Neuronal stem cell (in vitro differentiated cells): ENCODE results near the gene INAFM1.
"Not testable (repeated sequence)": the region's sequence is repeated elsewhere in the genome, so short reads cannot be mapped to it uniquely, and the experiment has no call there.

ENCODE experiments used
- DNase-seq: peaks from one replicate; pipeline ENCODE4 v3.0.0-alpha.2; 2013; ENCODE audit warnings: low spot score
- H2AFZ ChIP-seq: one replicate; pipeline ENCODE4 v1.6.1; 2013; ENCODE audit warnings: mild to moderate bottlenecking, low read length, inconsistent platforms
- H2AK5ac ChIP-seq: 2 replicates; pipeline ENCODE4 v1.6.1; 2013; ENCODE audit warnings: low read depth, mild to moderate bottlenecking, inconsistent platforms, low read length, moderate library complexity, mixed read lengths
- H2BK120ac ChIP-seq: 2 replicates; pipeline ENCODE4 v1.6.1; 2013; ENCODE audit warnings: low read depth, mild to moderate bottlenecking, inconsistent platforms, low read length, moderate library complexity, mixed read lengths
- H2BK12ac ChIP-seq: one replicate; pipeline ENCODE4 v1.6.1; 2013; ENCODE audit warnings: low read length, inconsistent platforms
- H2BK15ac ChIP-seq: 2 replicates; pipeline ENCODE4 v1.6.1; 2013; ENCODE audit warnings: mild to moderate bottlenecking, low read length, inconsistent platforms, mixed read lengths
- H2BK5ac ChIP-seq: one replicate; pipeline ENCODE4 v1.6.1; 2013; ENCODE audit warnings: inconsistent platforms, mild to moderate bottlenecking, low read length, moderate library complexity
- H3K14ac ChIP-seq: one replicate; pipeline ENCODE4 v1.6.1; 2013; ENCODE audit warnings: low read length, inconsistent platforms
- H3K18ac ChIP-seq: 2 replicates; pipeline ENCODE4 v1.6.1; 2013; ENCODE audit warnings: low read length, inconsistent platforms
- H3K23ac ChIP-seq: 2 replicates; pipeline ENCODE4 v1.6.1; 2013; ENCODE audit warnings: low read depth, mild to moderate bottlenecking, mixed read lengths, low read length, inconsistent platforms; ENCODE audit not compliant: poor library complexity
- H3K27ac ChIP-seq: replicated peaks from 3 replicates; pipeline ENCODE4 v1.5.1; 2013; ENCODE audit warnings: low read length, inconsistent platforms
- H3K27me3 ChIP-seq, 3 experiments: 2 replicates each; pipeline ENCODE4 v1.6.1; 2013; ENCODE audit warnings: low read length in 3 of 3, mild to moderate bottlenecking in 2 of 3, inconsistent platforms in 1 of 3, low read depth in 1 of 3, mixed read lengths in 1 of 3, moderate library complexity in 1 of 3; ENCODE audit not compliant: control insufficient read depth in 3 of 3, insufficient read depth in 3 of 3
- H3K36me3 ChIP-seq, 2 donors: replicated peaks in 1 of 2; 2 replicates each; pipeline ENCODE4 v1.6.1; 2013; ENCODE audit warnings: low read length in 2 of 2; ENCODE audit not compliant: control insufficient read depth in 2 of 2, insufficient read depth in 2 of 2
- H3K4ac ChIP-seq: 2 replicates; pipeline ENCODE4 v1.6.1; 2013; ENCODE audit warnings: inconsistent platforms, mild to moderate bottlenecking, low read length, moderate library complexity
- H3K4me1 ChIP-seq, 2 donors: 1 replicate in 1 of 2; 2 replicates in 1 of 2; pipeline ENCODE4 v1.6.1; 2013; ENCODE audit warnings: low read length in 2 of 2, low read depth in 1 of 2; ENCODE audit not compliant: control insufficient read depth in 2 of 2, insufficient read depth in 1 of 2
- H3K4me2 ChIP-seq: one replicate; pipeline ENCODE4 v1.6.1; 2013; ENCODE audit warnings: mild to moderate bottlenecking, low read length, inconsistent platforms; ENCODE audit not compliant: insufficient read depth, poor library complexity, severe bottlenecking
- H3K4me3 ChIP-seq, 2 donors: 2 replicates each; pipeline ENCODE4 v1.5.1; 2013; ENCODE audit warnings: low read length in 2 of 2, mild to moderate bottlenecking in 2 of 2, inconsistent platforms in 1 of 2, moderate library complexity in 1 of 2
- H3K79me1 ChIP-seq: one replicate; pipeline ENCODE4 v1.6.1; 2013; ENCODE audit warnings: low read depth, mild to moderate bottlenecking, inconsistent platforms, low read length, moderate library complexity
- H3K9ac ChIP-seq: one replicate; pipeline ENCODE4 v1.6.1; 2013; ENCODE audit warnings: mild to moderate bottlenecking, low read depth, low read length, inconsistent platforms; ENCODE audit not compliant: poor library complexity
- H3K9me3 ChIP-seq, 2 donors: replicated peaks in 1 of 2; 2 replicates each; pipeline versions ENCODE3 to v1.6.1; 2013; ENCODE audit warnings: low read length in 2 of 2, mild to moderate bottlenecking in 2 of 2, inconsistent platforms in 1 of 2, low read depth in 1 of 2, mixed read lengths in 1 of 2, moderate library complexity in 1 of 2; ENCODE audit not compliant: control insufficient read depth in 2 of 2, insufficient read depth in 1 of 2
- H4K8ac ChIP-seq: one replicate; pipeline ENCODE4 v1.6.1; 2013; ENCODE audit warnings: low read depth, mild to moderate bottlenecking, inconsistent platforms, low read length, moderate library complexity
- H4K91ac ChIP-seq: one replicate; pipeline ENCODE4 v1.6.1; 2013; ENCODE audit warnings: low read length, low read depth, mild to moderate bottlenecking, inconsistent platforms; ENCODE audit not compliant: poor library complexity
- WGBS, 2 donors: extraction: QIAGEN DNeasy Blood & Tissue Kit; methylation state at CpG; one replicate each; pipeline ENCODE4 v1.1.7; 2013; ENCODE audit warnings: missing lambda C conversion rate in 2 of 2, mixed read lengths in 1 of 2; ENCODE audit not compliant: insufficient read length in 2 of 2, insufficient replicate concordance in 1 of 2; ENCODE audit errors: extremely low coverage in 2 of 2; 5-methylcytosine and 5-hydroxymethylcytosine counted together

The INAFM1 gene

GRCh38 chr19:47284324-47284899 lies 9.7 kb downstream of the INAFM1 start:
- Histone ChIP-seq H2AFZ (peak overlapping the region; percentile 20), H3K4me3 (no peak overlapping the region), H3K23ac (no peak overlapping the region), H2BK120ac (no peak overlapping the region), H2BK12ac (no peak overlapping the region), H3K9me3 (peaks cover 0 to 12% of the 10 kb centered on the region in 2 donors), H3K27me3 (no peaks in the 10 kb centered on the region), H4K8ac (peak overlapping the region; percentile 19), H2BK15ac (no peak overlapping the region), H3K4me1 (peaks cover under 1 to 1% of the 10 kb centered on the region in 2 donors), H3K18ac (no peak overlapping the region), H3K79me1 (no peaks in the 10 kb centered on the region), H2BK5ac (no peak overlapping the region), H3K4me2 (no peak overlapping the region), H3K36me3 (peaks cover 0 to 6% of the 10 kb centered on the region in 2 donors), H4K91ac (no peak overlapping the region), H3K14ac (no peak overlapping the region), H3K4ac (no peak overlapping the region), H3K9ac (no peak overlapping the region), H3K27ac (no peak overlapping the region), H2AK5ac (peak overlapping the region; percentile 3)
- WGBS, 2 donors: no CpG with 5 or more reads among the region's 9 CpGs
- peak; percentile 69 for DNase-seq

- H3K4me1 ChIP-seq: no peaks in the 10 kb centered on the region
- no peak overlapping the region for H4K8ac ChIP-seq
- no peaks in the 10 kb centered on the region for H3K36me3 ChIP-seq
- H3K9me3 ChIP-seq: no peaks in the 10 kb centered on the region
- H4K91ac ChIP-seq: no peak overlapping the region
- H2BK5ac ChIP-seq: no peak overlapping the region
- H3K4ac ChIP-seq: no peak overlapping the region
- no peak overlapping the region for H3K4me2 ChIP-seq
- no peak overlapping the region for H2BK120ac ChIP-seq
- H2AFZ ChIP-seq: no peak overlapping the region
- no peak overlapping the region for H3K9ac ChIP-seq
- WGBS, 2 donors: no CpG with 5 or more reads among the region's 12 CpGs
- H3K23ac ChIP-seq: no peak overlapping the region
- no peak overlapping the region for H2AK5ac ChIP-seq
- no peaks in the 10 kb centered on the region for H3K79me1 ChIP-seq
- H3K27ac ChIP-seq: no peak overlapping the region
- H3K18ac ChIP-seq: no peak overlapping the region
- H3K14ac ChIP-seq: no peak overlapping the region
- no peak overlapping the region for H3K4me3 ChIP-seq
- H3K27me3 ChIP-seq: no peaks in the 10 kb centered on the region
- peak; percentile 85 for DNase-seq
- no peak overlapping the region for H2BK12ac ChIP-seq
- H2BK15ac ChIP-seq: no peak overlapping the region
Observed at GRCh38 chr19:47296036-47296435, 21.4 kb downstream of the INAFM1 start.

GRCh38 chr19:47300867-47301266 lies 26.2 kb downstream of the INAFM1 start:
- not testable (repeated sequence) for H3K18ac ChIP-seq, DNase-seq, H3K36me3 ChIP-seq, H3K27me3 ChIP-seq, H3K27ac ChIP-seq, H2BK120ac ChIP-seq, H3K9me3 ChIP-seq, H2BK12ac ChIP-seq, H2AFZ ChIP-seq, H4K8ac ChIP-seq, H4K91ac ChIP-seq, H3K4me1 ChIP-seq, H2BK5ac ChIP-seq, H3K4me3 ChIP-seq, H3K9ac ChIP-seq, H3K23ac ChIP-seq, H3K4ac ChIP-seq, H3K14ac ChIP-seq, H3K79me1 ChIP-seq, H3K4me2 ChIP-seq, H2AK5ac ChIP-seq, H2BK15ac ChIP-seq
- WGBS, 2 donors: no CpG with 5 or more reads among the region's 14 CpGs

- Histone ChIP-seq H3K9ac (no peak overlapping the region), H2AK5ac (no peak overlapping the region), H2BK120ac (no peak overlapping the region), H2BK5ac (no peak overlapping the region), H3K27me3 (no peaks in the 10 kb centered on the region), H2BK12ac (no peak overlapping the region), H3K23ac (no peak overlapping the region), H3K79me1 (no peaks in the 10 kb centered on the region), H3K4me3 (no peak overlapping the region), H2AFZ (no peak overlapping the region), H3K27ac (no peak overlapping the region), H2BK15ac (no peak overlapping the region), H3K4ac (no peak overlapping the region), H3K4me2 (no peak overlapping the region), H3K9me3 (no peaks in the 10 kb centered on the region), H4K91ac (no peak overlapping the region), H3K14ac (no peak overlapping the region), H3K36me3 (no peaks in the 10 kb centered on the region), H3K18ac (no peak overlapping the region), H3K4me1 (no peaks in the 10 kb centered on the region), H4K8ac (no peak overlapping the region)
- DNase-seq: no peak
- WGBS, 2 donors: no CpG with 5 or more reads among the region's 10 CpGs
Observed at GRCh38 chr19:47302249-47302648, 27.6 kb downstream of the INAFM1 start.
